Transverse colon (tissue), 4 donors: Measurements from ENCODE around the gene BRD3OS. TPM values are rescaled to one million over a fixed set of nuclear protein-coding genes. Genes with fewer than 3 reads are reported as not detected.

Experiments
- DNase-seq: peaks from one replicate; pipeline ENCODE4 v3.0.0-alpha.2; 2019
- H3K27ac ChIP-seq, 4 donors: fragments of 200-600 bp; sonication (generic); 2 replicates each; pipeline ENCODE4 v1.5.1; 2016 to 2018; ENCODE audit warnings: inconsistent platforms in 4 of 4
- H3K27me3 ChIP-seq: fragments of 200-600 bp; sonication (generic); 2 replicates; pipeline ENCODE4 v1.5.1; 2017; ENCODE audit warnings: inconsistent platforms
- H3K36me3 ChIP-seq, 4 donors: fragments of 200-600 bp; sonication (generic); 2 replicates each; pipeline ENCODE4 v1.5.1; 2017 to 2019; ENCODE audit warnings: inconsistent platforms in 4 of 4
- H3K4me1 ChIP-seq, 4 donors: fragments of 200-600 bp; sonication (generic); 2 replicates each; pipeline ENCODE4 v1.5.1; 2017 to 2020; ENCODE audit warnings: inconsistent platforms in 4 of 4
- H3K4me3 ChIP-seq, 4 donors: fragments of 200-600 bp; sonication (generic); 1 replicate in 1 of 4; 2 replicates in 3 of 4; pipeline versions ENCODE4 v1.5.1 to v1.6.1; 2017 to 2019; ENCODE audit warnings: inconsistent platforms in 4 of 4
- H3K9me3 ChIP-seq, 2 donors: fragments of 200-600 bp; sonication (generic); 2 replicates each; pipeline ENCODE4 v1.5.1; 2017 to 2019; ENCODE audit warnings: inconsistent platforms in 2 of 2
- EP300 ChIP-seq: sonication (generic); formaldehyde crosslinking; IDR thresholded peaks from one replicate; pipeline ENCODE4 v1.6.1; 2017; ENCODE audit warnings: antibody characterized with exemption, low read depth
- POLR2A ChIP-seq: fragments of 450-650 bp; IDR thresholded peaks from one replicate; pipeline ENCODE4 v1.6.1; 2016; ENCODE audit warnings: antibody characterized with exemption, mild to moderate bottlenecking, moderate library complexity
- POLR2AphosphoS5 ChIP-seq, 3 donors: sonication (generic); formaldehyde crosslinking; IDR thresholded peaks; one replicate each; pipeline ENCODE4 v1.6.1; 2016; ENCODE audit warnings: antibody characterized with exemption in 3 of 3
- WGBS, 2 donors: methylation state at CpG; one replicate each; pipeline ENCODE4 v1.1.5; 2018; ENCODE audit warnings: low coverage in 1 of 2; 5-methylcytosine and 5-hydroxymethylcytosine counted together
- in situ Hi-C, 4 donors: fragments of 200-750 bp; cut with MboI; loops; one replicate each; pipeline versions ENCODE4 v1.15.0 to v1.15.1; 2017; ENCODE audit warnings: low sequenced_read_pairs in 3 of 4, low pct_ligation_motif_present in 1 of 4, low pct_unique_long_range_greater_than_20kb in 1 of 4
- intact Hi-C: fragments of 100-400 bp; cut with DNase I; formaldehyde crosslinking; loops from one replicate; pipeline ENCODE4 v1.15.1; 2023; ENCODE audit warnings: low total_unique reads
- total RNA-seq, 4 donors: library from RNA; depleted of rRNA; stranded (reverse); fragments of >200 nt; gene quantifications; one replicate each; pipeline ENCODE4 v1.1.0, GENCODE V29; 2016
- TF ChIP-seq, protein P1 (sequence below), 5 experiments: fragments of 200-600 bp in 3 of 5; fragments of 450-650 bp in 2 of 5; sonication (generic) in 3 of 5; IDR thresholded peaks; 1 replicate in 2 of 5; 2 replicates in 3 of 5; pipeline ENCODE4 v1.5.1; 2016 to 2017; ENCODE audit warnings: antibody characterized with exemption in 5 of 5, inconsistent platforms in 3 of 5, mild to moderate bottlenecking in 2 of 5, moderate library complexity in 1 of 5

The BRD3OS gene
- total RNA-seq, 4 donors from 2014 or later, result 3.2 to 6.6 (median 4.4) TPM

DNA sequence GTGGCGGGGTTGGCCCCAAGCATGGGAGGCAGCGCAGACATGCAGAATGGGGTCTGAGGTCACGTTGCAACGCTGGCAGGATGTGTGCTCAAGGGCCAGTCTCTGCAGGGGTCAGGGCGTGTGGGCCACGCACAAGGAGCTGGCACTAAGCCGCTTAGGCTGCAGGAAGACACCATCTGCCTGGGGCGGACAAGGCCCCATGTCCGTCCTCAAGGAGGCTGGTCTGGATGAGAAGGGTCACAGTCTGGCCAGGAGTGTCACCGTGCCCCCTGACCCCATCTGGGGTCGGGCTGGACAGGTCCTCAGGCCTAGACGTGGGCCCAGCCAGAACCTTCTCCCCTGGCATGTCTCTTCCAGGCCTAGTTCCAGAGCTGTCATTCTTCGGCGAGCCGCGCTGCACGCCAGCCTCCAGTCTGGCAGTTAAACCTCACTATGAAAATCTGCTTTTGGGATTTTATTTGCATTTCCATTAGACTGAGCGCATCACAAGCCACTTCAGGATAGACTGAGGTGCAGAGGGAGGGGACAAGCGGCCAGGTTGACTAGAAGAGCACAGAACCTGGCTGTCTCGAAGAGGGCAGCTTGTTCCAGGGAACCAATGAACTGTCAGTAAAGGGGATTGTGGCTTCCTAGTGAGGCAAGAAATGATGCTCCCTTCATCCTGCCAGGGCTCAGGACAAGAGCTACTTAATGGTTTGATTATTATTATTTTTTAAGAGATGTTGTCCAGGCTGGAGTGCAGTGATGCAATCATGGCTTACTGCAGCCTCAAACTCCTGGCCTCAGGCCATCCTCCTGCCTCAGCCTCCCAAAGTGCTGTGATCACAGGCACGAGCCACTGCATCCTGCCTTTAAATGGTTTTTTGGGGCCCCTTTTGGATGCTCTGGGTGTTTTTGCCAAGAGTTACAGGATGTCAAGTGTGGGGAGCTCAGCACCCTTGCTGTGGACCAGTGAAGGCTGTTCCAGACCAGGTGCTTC lies 4.3 kb downstream of the BRD3OS start:
- in situ Hi-C loops (no loop called here), intact Hi-C loops (no loop called here)
- no peak for TF ChIP-seq POLR2A
- no peak for TF ChIP-seq POLR2AphosphoS5 (IDR thresholded peaks at IDR 0.05)
- TF ChIP-seq EP300, result no peak
- TF ChIP-seq, protein P1, sequence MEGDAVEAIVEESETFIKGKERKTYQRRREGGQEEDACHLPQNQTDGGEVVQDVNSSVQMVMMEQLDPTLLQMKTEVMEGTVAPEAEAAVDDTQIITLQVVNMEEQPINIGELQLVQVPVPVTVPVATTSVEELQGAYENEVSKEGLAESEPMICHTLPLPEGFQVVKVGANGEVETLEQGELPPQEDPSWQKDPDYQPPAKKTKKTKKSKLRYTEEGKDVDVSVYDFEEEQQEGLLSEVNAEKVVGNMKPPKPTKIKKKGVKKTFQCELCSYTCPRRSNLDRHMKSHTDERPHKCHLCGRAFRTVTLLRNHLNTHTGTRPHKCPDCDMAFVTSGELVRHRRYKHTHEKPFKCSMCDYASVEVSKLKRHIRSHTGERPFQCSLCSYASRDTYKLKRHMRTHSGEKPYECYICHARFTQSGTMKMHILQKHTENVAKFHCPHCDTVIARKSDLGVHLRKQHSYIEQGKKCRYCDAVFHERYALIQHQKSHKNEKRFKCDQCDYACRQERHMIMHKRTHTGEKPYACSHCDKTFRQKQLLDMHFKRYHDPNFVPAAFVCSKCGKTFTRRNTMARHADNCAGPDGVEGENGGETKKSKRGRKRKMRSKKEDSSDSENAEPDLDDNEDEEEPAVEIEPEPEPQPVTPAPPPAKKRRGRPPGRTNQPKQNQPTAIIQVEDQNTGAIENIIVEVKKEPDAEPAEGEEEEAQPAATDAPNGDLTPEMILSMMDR (IDR thresholded peaks at IDR 0.05), result no peak
- H3K27ac ChIP-seq, result no peak overlapping the region
- no peaks in the 10 kb centered on the region for H3K9me3 ChIP-seq
- no peak overlapping the region for H3K4me3 ChIP-seq
- no peak for DNase-seq
- WGBS, 2 donors, result 92% methylated on average over 21 of the region's 21 CpGs; no CpG with 5 or more reads in 1 of the 2 donors
- H3K36me3 ChIP-seq, result peaks cover 0 to 25% (median 9%) of the 10 kb centered on the region in 4 donors
- peaks cover 0 to 13% (median 11%) of the 10 kb centered on the region in 4 donors for H3K4me1 ChIP-seq
- H3K27me3 ChIP-seq, result no peaks in the 10 kb centered on the region

DNA sequence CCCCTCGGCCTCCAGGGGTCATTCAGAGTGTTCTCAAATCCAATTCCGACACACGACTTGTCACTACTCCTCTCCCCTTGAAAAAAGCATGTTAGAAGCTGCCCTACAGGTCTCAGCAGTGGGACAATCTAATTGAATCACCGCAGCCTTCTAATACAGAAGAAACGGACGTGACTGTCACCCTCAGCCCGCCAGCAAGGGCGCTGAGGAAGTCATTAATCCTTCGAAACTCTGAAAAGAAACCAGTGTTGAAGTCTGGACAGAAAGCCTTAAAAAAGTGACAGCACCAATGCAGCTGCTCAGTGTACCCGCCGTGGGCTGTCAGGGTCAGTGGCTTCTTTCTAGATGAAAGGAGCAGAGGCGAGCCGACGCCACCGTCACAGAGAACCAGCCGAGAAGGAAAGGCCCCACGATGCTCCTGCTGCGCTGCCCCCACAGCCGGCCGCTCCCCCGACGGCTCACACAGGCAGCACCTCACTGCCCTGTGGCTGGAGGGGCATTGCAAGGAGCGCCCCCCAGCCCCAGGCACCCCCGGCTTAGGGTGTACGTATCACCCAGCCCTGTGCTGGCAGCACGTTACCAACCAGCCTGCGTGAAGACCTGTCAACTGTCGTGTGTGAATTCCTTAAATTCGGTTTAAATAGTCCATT lies 5.7 kb downstream of the BRD3OS start:
- 71 to 90% methylated on average over 2 to 29 of the region's 29 CpGs for WGBS, 2 donors
- in situ Hi-C loops (no loop called here), intact Hi-C loops (no loop called here)
- no peak overlapping the region for H3K4me3 ChIP-seq
- TF ChIP-seq POLR2A (no peak), EP300 (no peak), POLR2AphosphoS5 (IDR thresholded peaks at IDR 0.05) (no peak)
- TF ChIP-seq, protein P1 (IDR thresholded peaks at IDR 0.05), result no peak
- no peak for DNase-seq
- H3K36me3 ChIP-seq, result peaks cover 0 to 34% (median 13%) of the 10 kb centered on the region in 4 donors
- H3K9me3 ChIP-seq, result no peaks in the 10 kb centered on the region
- no peaks in the 10 kb centered on the region for H3K27me3 ChIP-seq
- H3K27ac ChIP-seq, result no peak overlapping the region
- peaks cover 0 to 7% (median 6%) of the 10 kb centered on the region in 4 donors for H3K4me1 ChIP-seq

DNA sequence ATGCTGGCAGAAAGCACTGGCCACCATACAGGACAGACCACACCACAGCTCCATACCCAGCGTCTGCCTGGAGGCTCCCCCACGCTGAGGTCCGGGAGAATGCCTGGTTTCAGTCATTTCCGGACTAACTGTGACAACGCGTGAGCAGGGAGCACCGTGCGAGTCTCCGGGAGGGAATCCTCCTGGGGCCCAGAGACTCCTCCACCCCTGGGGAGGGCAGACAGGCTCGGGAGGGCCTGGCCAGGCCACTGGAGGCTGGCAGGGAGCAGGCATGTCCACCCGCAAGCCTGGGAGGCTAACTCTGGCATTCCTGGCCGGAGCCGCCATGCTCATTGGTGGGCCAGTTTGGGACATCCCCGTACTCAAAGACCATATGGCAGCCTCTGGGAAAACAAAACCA lies 6.5 kb downstream of the BRD3OS start:
- TF ChIP-seq POLR2A (no peak), POLR2AphosphoS5 (IDR thresholded peaks at IDR 0.05) (no peak), EP300 (no peak)
- TF ChIP-seq, protein P1 (IDR thresholded peaks at IDR 0.05), result no peak
- WGBS, 2 donors, result 92% methylated on average over 14 of the region's 14 CpGs; no CpG with 5 or more reads in 1 of the 2 donors
- no peaks in the 10 kb centered on the region for H3K9me3 ChIP-seq
- no peaks in the 10 kb centered on the region for H3K27me3 ChIP-seq
- in situ Hi-C loops (no loop called here), intact Hi-C loops (no loop called here)
- H3K4me3 ChIP-seq, result no peak overlapping the region
- no peak for DNase-seq
- peaks cover 0 to 43% (median 15%) of the 10 kb centered on the region in 4 donors for H3K36me3 ChIP-seq
- no peak overlapping the region for H3K27ac ChIP-seq
- no peaks in the 10 kb centered on the region for H3K4me1 ChIP-seq
